HG03457 (cell line): Measurements from ENCODE around the gene CDK13.

Experiments used
- ATAC-seq: cut with Tn5 transposase; IDR thresholded peaks from one replicate; pipeline ENCODE4 v1.9.1; 2021; ENCODE audit warnings: moderate number of reproducible peaks; ENCODE audit not compliant: unreplicated experiment

Gene CDK13

DNA sequence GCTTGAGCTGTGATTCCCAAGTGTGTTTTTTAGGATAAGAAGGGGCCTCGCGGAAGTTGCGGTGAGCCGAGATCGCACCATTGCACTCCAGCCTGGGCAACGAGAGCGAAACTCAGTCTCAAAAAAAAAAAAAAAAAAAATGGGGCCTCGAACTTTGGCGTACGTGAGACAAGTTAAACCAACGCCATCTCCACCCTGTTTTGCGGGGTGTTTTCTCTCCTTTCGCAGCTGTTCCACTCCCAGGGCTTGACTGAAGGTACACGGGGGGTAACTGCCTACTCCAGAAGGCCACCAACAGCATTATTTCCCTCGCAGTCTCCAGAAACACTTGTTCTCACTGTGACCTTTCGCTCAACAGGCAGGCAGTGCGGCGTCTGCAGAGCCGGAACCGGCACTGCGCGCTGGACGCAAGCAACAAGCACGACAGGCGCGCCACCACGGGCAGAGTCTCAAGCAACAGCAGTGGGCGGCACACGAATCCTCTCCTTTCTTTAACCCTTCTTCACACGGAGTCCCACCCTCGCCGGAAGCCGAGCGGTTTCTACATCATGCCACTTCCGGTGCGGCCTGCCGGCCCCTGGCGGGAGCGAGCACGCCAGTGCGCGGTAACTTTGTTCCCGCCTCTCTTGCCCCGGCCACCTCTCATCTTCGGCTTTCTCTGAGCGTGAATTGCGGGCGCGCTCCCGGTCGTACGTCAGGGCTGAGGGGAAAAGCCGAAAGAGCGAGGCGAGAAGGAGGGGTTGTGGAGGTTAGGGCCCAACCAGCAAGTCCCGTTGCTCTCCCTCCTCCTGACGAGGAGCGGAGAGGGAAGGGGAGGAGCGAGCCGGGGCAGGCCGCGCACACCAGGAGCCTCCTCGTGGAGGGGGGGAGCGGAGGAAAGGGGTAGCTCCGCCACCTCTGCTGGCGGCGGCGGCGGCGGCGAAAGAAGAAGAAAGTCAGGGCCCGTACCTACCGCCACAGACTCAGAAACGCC lies 814 bp upstream of the CDK13 start:
- ATAC-seq = peak; percentile 65

DNA sequence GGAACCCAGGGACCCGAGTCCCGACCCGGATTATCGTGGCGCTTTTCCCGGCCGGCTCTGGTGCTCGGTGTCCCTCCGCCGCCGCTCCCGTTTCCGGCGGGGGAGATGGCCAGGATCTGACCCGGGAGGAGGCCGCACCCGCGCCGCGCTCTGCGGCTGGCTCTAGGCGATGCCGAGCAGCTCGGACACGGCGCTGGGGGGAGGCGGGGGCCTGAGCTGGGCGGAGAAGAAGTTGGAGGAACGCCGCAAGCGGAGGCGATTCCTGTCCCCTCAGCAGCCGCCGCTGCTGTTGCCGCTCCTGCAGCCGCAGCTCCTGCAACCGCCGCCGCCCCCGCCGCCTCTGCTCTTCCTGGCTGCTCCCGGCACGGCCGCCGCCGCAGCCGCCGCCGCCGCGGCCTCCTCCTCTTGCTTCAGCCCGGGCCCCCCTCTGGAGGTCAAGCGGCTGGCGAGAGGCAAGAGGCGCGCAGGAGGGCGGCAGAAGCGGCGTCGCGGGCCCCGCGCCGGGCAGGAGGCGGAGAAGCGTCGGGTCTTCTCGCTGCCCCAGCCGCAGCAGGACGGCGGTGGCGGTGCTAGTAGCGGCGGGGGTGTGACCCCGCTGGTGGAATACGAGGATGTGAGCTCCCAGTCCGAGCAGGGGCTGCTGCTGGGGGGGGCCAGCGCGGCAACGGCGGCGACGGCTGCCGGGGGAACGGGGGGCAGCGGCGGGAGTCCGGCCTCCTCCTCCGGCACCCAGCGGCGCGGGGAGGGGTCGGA lies 593 bp downstream of the CDK13 start:
- ATAC-seq = no peak

DNA sequence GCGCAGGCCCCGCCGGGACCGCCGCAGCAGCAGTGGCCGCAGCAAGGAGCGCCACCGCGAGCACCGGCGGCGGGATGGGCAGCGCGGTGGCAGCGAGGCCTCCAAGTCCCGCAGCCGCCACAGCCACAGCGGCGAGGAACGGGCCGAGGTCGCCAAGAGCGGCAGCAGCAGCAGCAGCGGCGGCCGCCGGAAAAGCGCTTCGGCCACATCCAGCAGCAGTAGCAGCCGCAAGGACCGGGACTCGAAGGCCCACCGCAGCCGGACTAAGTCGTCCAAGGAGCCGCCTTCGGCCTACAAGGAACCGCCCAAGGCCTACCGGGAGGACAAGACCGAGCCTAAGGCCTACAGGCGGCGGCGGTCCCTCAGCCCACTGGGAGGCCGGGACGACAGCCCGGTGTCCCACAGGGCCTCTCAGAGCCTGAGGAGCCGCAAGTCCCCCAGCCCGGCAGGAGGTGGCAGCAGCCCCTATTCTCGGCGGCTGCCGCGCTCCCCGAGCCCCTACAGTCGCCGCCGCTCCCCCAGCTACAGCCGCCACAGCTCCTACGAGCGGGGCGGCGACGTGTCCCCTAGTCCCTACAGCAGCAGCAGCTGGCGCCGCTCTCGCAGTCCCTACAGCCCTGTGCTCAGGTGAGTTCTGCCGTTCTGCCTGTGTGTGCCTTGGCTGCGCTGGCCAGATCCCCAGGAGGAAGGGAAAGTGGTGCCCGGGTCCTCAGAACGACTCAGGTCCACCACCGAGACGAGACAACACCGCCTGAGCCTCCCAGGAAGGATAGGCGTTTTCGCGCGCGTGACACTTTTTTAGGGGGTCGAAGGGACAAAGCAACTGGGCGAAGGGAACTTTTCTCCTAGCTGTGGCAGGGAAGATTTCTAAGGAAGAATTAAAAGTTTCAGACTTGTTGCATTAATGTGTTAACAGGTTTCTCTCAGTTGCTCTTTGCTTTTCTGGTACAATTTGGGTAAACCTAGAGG lies 1.5 kb downstream of the CDK13 start:
- ATAC-seq = peak; percentile 17

DNA sequence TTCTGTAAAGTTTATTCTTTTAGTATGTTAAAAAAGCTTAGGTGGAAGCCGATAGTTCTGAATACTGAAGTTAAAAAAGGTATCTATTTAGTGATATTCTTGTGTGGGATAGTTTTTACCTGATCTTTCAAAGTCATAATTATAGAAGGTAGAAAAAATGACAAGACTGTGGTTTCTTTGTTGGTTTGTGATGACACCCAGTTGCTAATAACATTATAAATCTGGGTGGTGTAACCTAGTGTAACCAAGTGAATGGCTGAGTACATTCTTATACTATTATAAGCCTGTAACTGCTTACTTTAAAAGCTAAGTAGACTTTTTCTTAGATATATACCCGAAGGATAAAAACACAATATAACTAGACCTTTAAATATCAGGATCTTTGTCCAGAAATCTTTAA lies 2.3 kb downstream of the CDK13 start:
- no peak for ATAC-seq

DNA sequence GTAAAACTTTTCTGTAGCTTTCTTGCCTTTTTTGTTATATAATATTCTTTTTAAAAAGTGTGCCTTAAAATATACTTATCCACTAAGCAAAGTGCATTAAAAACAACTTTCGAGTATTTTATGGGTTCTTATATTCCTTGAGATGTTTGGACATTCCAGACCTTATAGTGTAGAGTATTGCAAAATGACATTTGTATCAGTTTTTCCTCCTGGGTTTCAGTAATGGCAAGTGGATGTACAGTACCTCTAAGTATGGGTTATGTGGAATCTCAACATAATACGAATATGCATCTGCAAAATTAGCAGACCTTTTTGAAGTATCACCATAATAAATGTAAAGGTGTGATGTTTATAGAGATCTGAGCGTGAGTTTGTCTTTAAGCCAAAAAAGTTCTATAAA lies 2.7 kb downstream of the CDK13 start:
- ATAC-seq = no peak

DNA sequence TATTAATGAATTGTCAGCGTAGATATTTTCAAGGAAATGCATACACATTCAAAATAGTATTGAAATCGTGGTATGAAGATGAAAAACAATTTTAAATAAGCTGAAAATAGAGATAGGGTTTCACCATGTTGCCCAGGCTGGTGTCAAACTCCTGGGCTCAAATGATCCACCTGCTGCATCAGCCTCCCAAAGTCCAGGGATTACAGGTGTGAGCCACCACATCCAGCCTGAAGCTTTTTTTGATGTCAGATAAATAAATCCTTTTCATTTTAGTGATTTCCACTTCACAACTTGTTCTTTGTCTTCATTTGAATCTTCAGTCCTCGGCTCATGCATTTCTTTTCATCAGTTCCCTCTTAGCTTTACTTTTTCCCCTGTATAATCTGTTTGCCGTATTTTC lies 4.6 kb downstream of the CDK13 start:
- no peak for ATAC-seq

DNA sequence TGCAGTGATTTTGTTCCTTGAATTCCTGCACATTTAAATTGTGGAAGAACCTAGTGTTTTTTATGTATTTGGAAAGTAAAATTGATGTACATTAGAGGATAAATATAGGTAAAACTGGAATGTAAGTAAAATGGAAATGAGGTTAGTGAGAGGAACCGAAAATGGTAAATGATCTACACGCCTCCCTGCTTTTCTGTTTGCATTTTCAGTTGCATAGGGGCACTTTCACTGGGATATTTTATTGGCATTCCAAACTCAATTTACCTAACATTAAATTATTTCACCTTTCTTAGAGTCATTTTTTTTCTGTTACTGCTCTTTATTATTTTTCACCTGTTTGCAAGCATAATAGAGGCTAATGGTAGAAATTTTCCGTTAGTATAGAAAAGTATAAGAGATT lies 8.0 kb downstream of the CDK13 start:
- no peak for ATAC-seq

DNA sequence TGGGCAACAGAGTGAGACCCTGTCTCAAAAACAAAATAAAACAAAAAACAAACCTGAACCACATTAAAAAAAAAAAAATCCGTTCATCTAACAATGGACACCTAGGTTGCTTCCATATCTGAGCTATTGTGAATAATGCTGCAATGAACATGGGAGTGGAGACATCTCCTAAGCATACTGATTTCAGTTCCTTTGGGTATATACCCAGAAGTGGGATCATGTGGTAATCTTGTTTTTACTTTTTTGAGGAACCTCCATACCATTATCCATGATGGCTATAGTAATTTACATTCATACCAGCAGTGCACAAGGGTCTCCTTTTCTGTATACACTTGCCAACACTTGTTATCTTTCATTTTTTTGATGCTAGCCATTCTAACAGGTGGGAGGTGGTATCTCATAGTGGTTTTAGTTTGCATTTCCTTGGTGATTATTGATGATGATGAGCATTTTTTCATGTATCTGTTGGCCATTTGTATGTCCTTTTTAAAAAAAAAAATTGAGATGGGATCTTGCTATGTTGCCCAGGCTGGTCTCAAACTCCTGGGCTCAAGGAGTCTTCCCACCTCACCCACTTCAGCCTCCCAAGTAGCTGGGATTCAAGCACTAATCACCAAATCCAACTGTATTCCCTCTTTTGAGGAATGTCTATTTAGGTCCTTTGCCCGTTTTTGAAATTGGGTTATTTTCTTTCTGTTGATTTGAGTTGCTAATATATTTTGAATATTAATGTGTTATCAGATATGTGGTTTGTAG lies 17.5 kb downstream of the CDK13 start:
- ATAC-seq = no peak

DNA sequence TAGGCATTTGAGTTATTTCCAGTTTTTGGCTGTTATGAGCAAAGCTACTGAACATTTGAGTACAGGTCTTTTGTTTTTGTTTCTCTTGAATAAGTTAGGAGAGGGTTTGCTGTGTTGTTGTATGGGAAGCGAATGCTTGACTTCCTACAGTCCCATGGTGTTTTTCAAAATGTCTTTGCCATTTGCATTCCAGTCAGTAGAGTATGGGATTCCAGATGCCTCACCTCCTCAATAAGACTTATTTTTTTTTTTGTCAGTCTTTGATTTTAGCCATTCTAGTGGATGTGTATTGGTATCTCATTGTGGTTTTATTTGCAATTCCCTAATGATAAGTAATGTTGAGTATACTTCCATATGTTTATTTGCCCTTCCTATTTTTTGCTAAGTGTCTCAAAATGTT lies 19.4 kb downstream of the CDK13 start:
- ATAC-seq = no peak

DNA sequence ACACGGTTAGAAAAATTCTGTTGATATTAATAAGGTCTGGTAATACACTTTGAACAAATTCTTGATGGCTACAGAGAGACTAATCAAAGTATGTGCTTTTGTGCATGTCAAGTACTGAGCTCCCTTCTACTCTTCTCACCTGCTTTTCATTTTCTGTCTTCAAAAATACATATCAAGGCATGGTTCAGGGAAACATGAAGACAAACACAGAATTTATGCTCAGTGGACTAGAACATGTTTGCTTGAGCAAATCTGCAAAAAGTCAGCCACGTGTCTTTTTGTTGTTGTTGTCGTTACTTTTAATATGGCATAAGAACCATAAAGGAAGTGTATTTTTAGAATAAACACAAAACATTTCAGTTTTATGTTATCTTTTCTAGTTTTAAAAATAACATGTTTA lies 21.9 kb downstream of the CDK13 start:
- ATAC-seq = no peak

DNA sequence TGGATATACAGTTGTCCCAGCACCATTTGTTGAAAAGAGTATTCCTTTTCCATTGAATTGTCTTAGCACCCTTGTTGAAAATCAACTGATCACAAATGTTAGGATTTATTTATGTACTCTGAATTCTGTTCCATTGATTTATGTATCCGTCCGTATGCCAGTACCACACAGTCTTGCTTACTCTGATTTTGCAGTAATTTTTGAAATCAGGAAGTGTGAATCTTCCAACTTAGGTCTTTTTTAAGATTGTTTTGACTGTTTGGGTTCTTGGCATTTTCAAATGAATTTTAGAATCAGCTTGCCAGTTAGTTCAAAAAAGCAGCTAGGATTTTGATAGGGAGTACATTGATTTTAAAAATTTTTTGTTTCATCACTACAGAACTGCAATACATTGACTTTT lies 23.7 kb downstream of the CDK13 start:
- no peak for ATAC-seq

DNA sequence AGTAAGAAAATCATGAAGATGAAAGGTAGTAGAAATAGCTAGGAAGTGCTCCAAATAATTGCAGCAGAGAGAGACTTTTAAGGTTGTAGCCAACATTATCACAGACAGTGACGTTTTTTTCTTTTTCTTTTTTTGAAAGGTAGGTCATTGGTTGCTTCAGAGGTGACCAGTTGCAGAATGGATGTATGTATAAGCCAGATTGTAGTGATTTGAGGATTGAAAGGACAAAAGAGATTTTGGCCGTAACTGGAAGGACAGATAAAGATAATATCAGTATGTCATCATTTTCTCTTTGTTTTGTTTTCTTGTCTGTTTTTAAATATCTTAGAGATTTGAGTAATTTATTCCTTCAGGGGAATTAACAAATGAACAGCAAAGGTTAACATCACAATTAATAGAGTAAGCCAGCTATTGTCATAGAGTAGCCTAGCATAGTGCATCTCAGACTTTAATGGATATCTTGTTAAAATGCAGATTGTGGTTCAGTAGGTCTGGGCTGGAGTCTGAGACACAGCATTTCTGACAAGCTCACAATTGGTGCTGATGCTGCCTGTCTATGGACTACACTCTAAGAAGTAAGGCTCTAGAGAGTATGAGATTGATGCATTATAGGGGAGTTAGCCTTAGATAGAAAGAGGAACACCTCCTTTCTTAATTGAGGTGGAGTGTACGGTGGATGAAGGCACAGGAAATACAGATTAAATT lies 28.3 kb downstream of the CDK13 start:
- ATAC-seq = no peak

DNA sequence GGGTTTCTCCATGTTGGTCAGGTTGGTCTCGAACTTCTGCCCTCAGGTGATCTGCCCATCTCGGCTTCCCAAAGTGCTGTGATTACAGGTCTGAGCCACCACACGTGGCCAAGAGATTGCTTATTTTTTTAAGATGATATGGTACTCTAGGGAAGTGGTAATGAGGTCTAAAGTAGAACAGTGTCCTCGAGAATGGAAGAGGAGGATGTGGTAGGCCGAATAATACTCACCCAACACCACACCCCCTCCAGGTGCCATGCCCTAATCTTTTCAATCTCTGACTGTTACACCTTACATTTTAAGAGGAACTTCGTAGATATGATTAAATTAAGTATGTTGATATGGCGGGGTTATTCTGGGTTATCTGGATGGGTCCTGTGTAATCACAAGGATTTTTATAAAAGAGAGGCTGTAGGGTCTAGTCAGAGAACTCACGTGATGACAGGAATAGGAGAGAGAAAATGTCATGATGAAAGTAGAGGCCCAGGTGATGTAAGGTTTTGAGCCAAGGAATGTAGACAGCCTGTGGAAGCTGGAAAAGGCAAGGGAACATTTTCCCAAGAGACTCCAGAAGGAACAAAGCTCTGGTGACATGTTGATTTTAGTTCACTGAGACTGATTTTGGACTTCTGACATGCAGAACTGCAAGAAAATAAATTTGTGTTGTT lies 29.5 kb downstream of the CDK13 start:
- no peak for ATAC-seq

DNA sequence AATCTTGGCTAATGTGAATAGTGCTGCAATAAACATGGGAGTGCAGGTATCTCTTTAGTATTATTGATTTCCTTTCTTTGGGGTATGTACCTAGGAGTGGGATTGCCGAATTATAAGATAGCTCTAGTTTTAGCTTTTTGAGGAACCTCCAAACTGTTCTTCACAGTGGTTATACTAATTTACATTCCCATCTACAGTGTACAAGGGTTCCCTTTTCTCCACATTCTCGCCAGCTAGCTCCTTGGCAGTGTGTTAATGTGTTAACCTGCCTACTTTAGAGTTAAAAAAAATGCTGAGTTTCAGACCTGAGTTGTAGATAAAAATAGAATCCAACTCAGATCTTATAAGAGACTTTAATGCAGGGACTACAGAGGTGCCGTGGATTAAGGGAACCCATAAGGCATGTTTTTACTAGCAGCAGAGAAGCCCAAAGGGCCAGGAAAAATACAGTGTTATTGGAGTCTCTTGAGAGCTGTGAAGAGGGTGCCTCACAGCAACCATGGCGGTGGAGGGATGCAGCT lies 35.4 kb downstream of the CDK13 start:
- ATAC-seq = no peak

DNA sequence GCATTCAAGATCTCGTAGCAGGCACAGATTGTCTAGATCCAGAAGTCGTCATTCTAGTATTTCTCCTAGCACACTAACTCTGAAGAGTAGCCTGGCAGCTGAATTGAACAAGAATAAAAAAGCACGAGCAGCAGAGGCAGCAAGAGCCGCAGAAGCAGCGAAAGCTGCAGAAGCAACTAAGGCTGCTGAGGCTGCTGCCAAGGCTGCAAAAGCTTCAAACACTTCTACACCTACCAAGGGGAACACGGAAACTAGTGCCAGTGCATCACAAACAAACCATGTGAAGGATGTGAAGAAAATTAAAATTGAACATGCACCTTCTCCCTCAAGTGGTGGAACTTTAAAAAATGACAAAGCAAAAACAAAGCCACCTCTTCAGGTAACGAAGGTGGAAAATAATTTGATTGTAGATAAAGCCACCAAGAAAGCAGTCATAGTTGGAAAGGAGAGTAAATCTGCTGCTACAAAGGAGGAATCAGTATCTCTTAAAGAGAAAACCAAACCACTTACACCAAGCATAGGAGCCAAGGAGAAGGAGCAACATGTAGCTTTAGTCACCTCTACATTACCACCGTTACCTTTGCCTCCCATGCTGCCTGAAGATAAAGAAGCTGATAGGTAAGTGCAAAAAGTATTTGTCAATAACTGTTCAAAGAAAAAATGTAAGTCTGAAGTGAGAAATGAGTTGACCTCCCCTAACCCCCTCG lies 37.7 kb downstream of the CDK13 start:
- no peak for ATAC-seq

DNA sequence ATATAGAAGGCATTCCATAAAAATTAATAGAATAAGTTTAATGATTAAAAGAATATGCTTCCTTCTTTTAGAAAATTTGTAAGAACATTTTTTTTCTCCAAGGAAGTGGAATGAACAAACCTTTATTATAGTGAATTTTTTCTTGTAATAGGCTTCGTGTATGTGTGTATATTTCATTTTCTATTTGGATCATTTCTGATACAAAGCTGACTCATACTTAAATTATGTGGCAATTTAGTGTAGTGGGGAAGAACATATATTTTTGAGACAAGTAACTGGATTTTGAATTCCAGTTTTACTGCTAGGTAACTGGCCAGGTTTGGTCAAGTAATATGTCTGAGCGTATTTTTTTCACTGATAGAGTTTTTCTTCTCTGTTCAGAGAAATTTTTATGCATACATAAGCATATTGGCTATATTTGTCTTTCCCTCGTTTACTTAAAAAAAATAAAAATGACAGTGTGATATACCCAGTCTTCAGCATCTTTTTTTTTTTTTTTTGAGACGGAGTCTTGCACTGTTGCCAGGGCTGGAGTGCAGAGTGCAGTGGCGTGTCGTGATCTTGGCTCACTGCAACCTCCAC lies 50.8 kb downstream of the CDK13 start:
- no peak for ATAC-seq

DNA sequence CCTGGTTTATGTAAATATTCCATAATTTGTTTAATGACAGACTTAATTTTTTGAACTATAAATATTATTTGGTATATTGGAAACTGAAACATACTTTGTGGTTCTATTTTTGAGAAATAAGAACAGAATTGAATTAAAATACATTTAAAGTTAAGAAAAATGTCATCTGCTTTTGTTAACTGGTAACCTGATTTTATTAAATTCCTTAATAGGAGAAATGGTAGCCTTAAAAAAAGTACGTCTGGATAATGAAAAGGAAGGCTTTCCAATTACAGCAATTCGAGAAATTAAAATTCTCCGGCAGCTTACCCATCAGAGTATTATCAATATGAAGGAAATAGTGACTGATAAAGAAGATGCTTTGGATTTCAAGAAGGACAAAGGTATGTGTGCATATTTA lies 51.6 kb downstream of the CDK13 start:
- ATAC-seq = no peak

DNA sequence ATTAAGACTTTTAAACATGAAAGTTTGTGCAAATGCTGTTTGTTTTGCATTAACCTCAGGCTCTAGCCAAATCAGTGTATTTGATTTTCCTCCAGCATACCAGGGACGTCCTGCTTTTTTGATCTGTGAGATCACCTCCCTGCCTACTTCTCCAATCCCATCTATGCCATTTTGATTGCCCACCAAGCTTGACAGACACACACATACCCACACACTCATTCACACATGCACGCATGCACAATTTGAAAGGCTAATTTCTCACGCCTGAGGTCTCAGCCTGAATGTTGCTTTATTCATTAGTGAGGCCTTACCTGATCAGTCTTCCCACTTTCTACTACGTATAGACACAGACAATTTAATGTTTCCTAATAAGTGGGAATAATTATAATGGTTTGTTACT lies 53.5 kb downstream of the CDK13 start:
- no peak for ATAC-seq
